ENCODE measurements around the gene IL1RAPL2. TPM values are rescaled to one million over a fixed set of nuclear protein-coding genes. Genes with fewer than 3 reads are reported as not detected.

The IL1RAPL2 gene
- polyA plus RNA-seq, 1 experiment = not detected

- no peak for TF ChIP-seq CTCF (IDR thresholded peaks at IDR 0.05; ENCODE audit: insufficient read depth, low read depth, low read length)
- ChIA-PET CTCF (no interaction called here), POLR2A (no interaction called here)
- Histone ChIP-seq H3K4me3 (ENCODE audit: low read depth, low read length) (no peak overlapping the region), H3K36me3 (ENCODE audit: control insufficient read depth, insufficient read depth, low read length) (no peaks in the 10 kb centered on the region), H3K27me3 (ENCODE audit: control insufficient read depth, insufficient read depth, low read length) (no peaks in the 10 kb centered on the region)
- no peak for DNase-seq (ENCODE audit: low read depth)
Observed at GRCh38 chrX:105263801-105264200, 697.8 kb downstream of the IL1RAPL2 start.

GRCh38 chrX:105265093-105265492, 699.1 kb downstream of the IL1RAPL2 start:
- no peak overlapping the region for H3K4me3 ChIP-seq (ENCODE audit: low read depth, low read length)
- H3K27me3 ChIP-seq (ENCODE audit: control insufficient read depth, insufficient read depth, low read length) = no peaks in the 10 kb centered on the region
- no peak for TF ChIP-seq CTCF (IDR thresholded peaks at IDR 0.05; ENCODE audit: insufficient read depth, low read depth, low read length)
- DNase-seq (ENCODE audit: low read depth) = no peak
- ChIA-PET POLR2A (interaction anchor here (0.7 kb wide), 1 partner anchor 9 kb away, joined by 3 read pairs; no protein-coding TSS in a partner anchor), CTCF (no interaction called here)
- H3K36me3 ChIP-seq (ENCODE audit: control insufficient read depth, insufficient read depth, low read length) = no peaks in the 10 kb centered on the region

GRCh38 chrX:105266456-105266855, 700.5 kb downstream of the IL1RAPL2 start:
- no peak for TF ChIP-seq CTCF (IDR thresholded peaks at IDR 0.05; ENCODE audit: insufficient read depth, low read depth, low read length)
- no peaks in the 10 kb centered on the region for H3K36me3 ChIP-seq (ENCODE audit: control insufficient read depth, insufficient read depth, low read length)
- ChIA-PET POLR2A (no interaction called here), CTCF (no interaction called here)
- no peaks in the 10 kb centered on the region for H3K27me3 ChIP-seq (ENCODE audit: control insufficient read depth, insufficient read depth, low read length)
- DNase-seq (ENCODE audit: low read depth) = no peak
- no peak overlapping the region for H3K4me3 ChIP-seq (ENCODE audit: low read depth, low read length)

GRCh38 chrX:105267167-105267566, 701.2 kb downstream of the IL1RAPL2 start:
- POLR2A ChIA-PET = no interaction called here
- TF ChIP-seq CTCF (IDR thresholded peaks at IDR 0.05; ENCODE audit: insufficient read depth, low read depth, low read length) = no peak

GRCh38 chrX:105269386-105269785, 703.4 kb downstream of the IL1RAPL2 start:
- no peak for DNase-seq (ENCODE audit: low read depth)
- TF ChIP-seq CTCF (IDR thresholded peaks at IDR 0.05; ENCODE audit: insufficient read depth, low read depth, low read length) = no peak
- H3K27me3 ChIP-seq (ENCODE audit: control insufficient read depth, insufficient read depth, low read length) = no peaks in the 10 kb centered on the region
- H3K4me3 ChIP-seq (ENCODE audit: low read depth, low read length) = no peak overlapping the region
- ChIA-PET POLR2A (no interaction called here), CTCF (no interaction called here)
- no peaks in the 10 kb centered on the region for H3K36me3 ChIP-seq (ENCODE audit: control insufficient read depth, insufficient read depth, low read length)

More at GRCh38 chrX:105267167-105267566, 701.2 kb downstream of the IL1RAPL2 start:
- CTCF ChIA-PET = no interaction called here
- no peaks in the 10 kb centered on the region for H3K27me3 ChIP-seq (ENCODE audit: control insufficient read depth, insufficient read depth, low read length)
- no peaks in the 10 kb centered on the region for H3K36me3 ChIP-seq (ENCODE audit: control insufficient read depth, insufficient read depth, low read length)
- H3K4me3 ChIP-seq (ENCODE audit: low read depth, low read length) = no peak overlapping the region
- no peak for DNase-seq (ENCODE audit: low read depth)

All from BJ (cell line).